HepG2 (cell line): ENCODE results near the gene CACNB4. TPM values are rescaled to one million over a fixed set of nuclear protein-coding genes. Genes with fewer than 3 reads are reported as not detected.
A peak's percentile ranks its signal among the peaks of the same experiment; 100 is the strongest.

ENCODE experiments used
- ATAC-seq: fragments of 200-7000 bp; cut with Tn5 transposase; 3 replicates; pipeline ENCODE4 v1.9.1; 2020; ENCODE audit warnings: mild to moderate bottlenecking, moderate library complexity
- BruUV-seq: library from RNA; stranded (reverse); fragments of 400-500 nt; replicated peaks from 2 replicates; lab custom pipeline; 2021; lab: Mats Ljungman, UMichigan
- CTCF ChIA-PET: fragments of 300-600 bp; formaldehyde crosslinking; extraction: SDS; loops from one replicate; lab custom pipeline; 2021; ENCODE audit warnings: low total read pairs, inconsistent platforms, low intra/inter-chr PET ratio; lab: Yijun Ruan, JAX
- POLR2A ChIA-PET: fragments of 350-600 bp; sonication (Branson Sonifier 250); formaldehyde crosslinking; loops from one replicate; lab custom pipeline; 2020; ENCODE audit warnings: antibody characterized with exemption, inconsistent platforms; lab: Yijun Ruan, JAX
- DNase-seq: peaks from one replicate; pipeline ENCODE4 v3.0.0-alpha.2; 2015; ENCODE audit warnings: low spot score
- FAIRE-seq: peaks from 3 replicates; lab custom pipeline; 2011; peaks lifted over from hg19 to GRCh38; lab: Jason Lieb, UNC
- H2AFZ ChIP-seq: one replicate; pipeline ENCODE4 v1.6.1; 2011; ENCODE audit warnings: low read length, inconsistent platforms
- H3K27ac ChIP-seq: fragments of 300-600 bp; 3 replicates; pipeline ENCODE4 v1.8.0; 2011; ENCODE audit warnings: mixed run types, mild to moderate bottlenecking, mixed read lengths, low read length, inconsistent platforms; ENCODE audit not compliant: insufficient read depth; ENCODE audit errors: extremely low read length
- H3K27me3 ChIP-seq, 2 experiments: fragments of 200-600 bp in 1 of 2; 2 replicates in 1 of 2; 3 replicates in 1 of 2; pipeline versions ENCODE4 v1.6.0 to v1.8.0; 2011; ENCODE audit warnings: low read length in 2 of 2, mild to moderate bottlenecking in 2 of 2, moderate library complexity in 2 of 2, inconsistent platforms in 1 of 2; ENCODE audit not compliant: insufficient read depth in 2 of 2, control insufficient read depth in 1 of 2
- H3K36me3 ChIP-seq, 2 experiments: fragments of 200-600 bp in 1 of 2; replicated peaks in 1 of 2; 2 replicates in 1 of 2; 3 replicates in 1 of 2; pipeline versions ENCODE4 v1.5.1 to v1.8.0; 2011; ENCODE audit warnings: low read length in 2 of 2, inconsistent platforms in 1 of 2; ENCODE audit not compliant: insufficient read depth in 2 of 2, control insufficient read depth in 1 of 2
- H3K4me1 ChIP-seq: 2 replicates; pipeline ENCODE4 v1.5.1; 2012; ENCODE audit warnings: low read length, inconsistent platforms; ENCODE audit not compliant: insufficient read depth
- H3K4me2 ChIP-seq: 2 replicates; pipeline ENCODE4 v1.6.0; 2011; ENCODE audit warnings: low read depth, low read length, inconsistent platforms
- H3K4me3 ChIP-seq, 3 experiments: fragments of 200-600 bp in 1 of 3; sonication (generic), shearing (Covaris generic) in 1 of 3; replicated peaks in 1 of 3; 2 replicates each; pipeline ENCODE4 v1.5.1; 2011 to 2016; ENCODE audit warnings: low read length in 3 of 3, inconsistent platforms in 2 of 3, low read depth in 2 of 3, mild to moderate bottlenecking in 2 of 3, control low read depth in 1 of 3, mixed read lengths in 1 of 3; ENCODE audit not compliant: insufficient read depth in 1 of 3
- H3K79me2 ChIP-seq: one replicate; pipeline ENCODE4 v1.6.1; 2011; ENCODE audit warnings: low read length, inconsistent platforms; ENCODE audit not compliant: insufficient read depth
- H3K9ac ChIP-seq: 2 replicates; pipeline ENCODE4 v1.6.0; 2011; ENCODE audit warnings: mild to moderate bottlenecking, low read depth, low read length, inconsistent platforms; ENCODE audit not compliant: insufficient read depth
- H3K9me3 ChIP-seq: 2 replicates; pipeline ENCODE4 v1.5.1; 2012; ENCODE audit warnings: mild to moderate bottlenecking, low read length
- H4K20me1 ChIP-seq: 2 replicates; pipeline ENCODE4 v1.6.0; 2011; ENCODE audit warnings: inconsistent platforms, mild to moderate bottlenecking, low read length, moderate library complexity; ENCODE audit not compliant: insufficient read depth
- ATAD3A ChIP-seq: sonication (generic); formaldehyde crosslinking; IDR thresholded peaks from 2 replicates; pipeline ENCODE4 v1.4.0; 2020; ENCODE audit warnings: missing genetic modification reagents
- ATF1 ChIP-seq: IDR thresholded peaks from 2 replicates; pipeline ENCODE4 v1.6.1; 2016; ENCODE audit warnings: mild to moderate bottlenecking, control low read depth
- DNMT1 ChIP-seq: sonication (generic); formaldehyde crosslinking; IDR thresholded peaks from 2 replicates; pipeline ENCODE4 v1.5.1; 2020; ENCODE audit warnings: mild to moderate bottlenecking, missing genetic modification reagents
- HMGA1 ChIP-seq: sonication (generic); formaldehyde crosslinking; conservative IDR thresholded peaks from 2 replicates; pipeline ENCODE4 v1.4.0; 2020; ENCODE audit warnings: missing genetic modification reagents
- HNRNPK ChIP-seq: fragments of 200-400 bp; formaldehyde crosslinking; IDR thresholded peaks from 2 replicates; pipeline ENCODE4 v1.6.1; 2018; ENCODE audit warnings: low read length, low read depth, moderate library complexity, mild to moderate bottlenecking; ENCODE audit not compliant: poor library complexity, severe bottlenecking
- KLF12 ChIP-seq: sonication (generic); formaldehyde crosslinking; IDR thresholded peaks from 2 replicates; pipeline ENCODE4 v1.4.0; 2020; ENCODE audit warnings: missing genetic modification reagents, borderline replicate concordance
- MED1 ChIP-seq: sonication (generic); formaldehyde crosslinking; IDR thresholded peaks from 2 replicates; pipeline ENCODE4 v1.4.0; 2020; ENCODE audit warnings: missing genetic modification reagents
- NCOR1 ChIP-seq: fragments of 200-600 bp; sonication (generic); IDR thresholded peaks from 2 replicates; pipeline ENCODE4 v1.7.0; 2017; ENCODE audit warnings: antibody characterized with exemption, low read length, borderline replicate concordance
- NFE2L1 ChIP-seq: sonication (generic); formaldehyde crosslinking; IDR thresholded peaks from 2 replicates; pipeline ENCODE4 v1.4.0; 2020; ENCODE audit warnings: missing genetic modification reagents, mild to moderate bottlenecking, borderline replicate concordance
- PATZ1 ChIP-seq: sonication (generic); formaldehyde crosslinking; IDR thresholded peaks from 2 replicates; pipeline ENCODE4 v1.4.0; 2020; ENCODE audit warnings: missing genetic modification reagents
- TEAD2 ChIP-seq: sonication (generic); formaldehyde crosslinking; IDR thresholded peaks from 2 replicates; pipeline ENCODE4 v1.9.0; 2021; ENCODE audit warnings: missing genetic modification reagents
- TEAD3 ChIP-seq: optimal IDR thresholded peaks from 2 replicates; pipeline ENCODE3; 2016; ENCODE audit warnings: borderline replicate concordance
- ZNF225 ChIP-seq: sonication (generic); formaldehyde crosslinking; IDR thresholded peaks from 2 replicates; pipeline ENCODE4 v1.4.0; 2020; ENCODE audit warnings: mild to moderate bottlenecking, missing genetic modification reagents
- ZNF414 ChIP-seq: sonication (generic); formaldehyde crosslinking; IDR thresholded peaks from 2 replicates; pipeline ENCODE4 v1.5.0; 2020; ENCODE audit warnings: missing genetic modification reagents
- ZNF577 ChIP-seq: sonication (generic); formaldehyde crosslinking; IDR thresholded peaks from 2 replicates; pipeline ENCODE4 v1.4.0; 2020; ENCODE audit warnings: mild to moderate bottlenecking, low read depth, missing genetic modification reagents, borderline replicate concordance
- ZNF687 ChIP-seq: sonication (generic); formaldehyde crosslinking; IDR thresholded peaks from 2 replicates; pipeline ENCODE4 v1.5.1; 2020; ENCODE audit warnings: mild to moderate bottlenecking, missing genetic modification reagents, moderate library complexity
- ZNF75D ChIP-seq: sonication (generic); formaldehyde crosslinking; IDR thresholded peaks from 2 replicates; pipeline ENCODE4 v1.8.1; 2023; ENCODE audit warnings: missing genetic modification reagents, mild to moderate bottlenecking, borderline replicate concordance
- ZSCAN20 ChIP-seq: sonication (generic); formaldehyde crosslinking; IDR thresholded peaks from 2 replicates; pipeline ENCODE4 v1.4.0; 2020; ENCODE audit warnings: missing genetic modification reagents, mild to moderate bottlenecking, borderline replicate concordance
- WGBS: methylation state at CpG from one replicate; pipeline ENCODE4 v1.1.6; 2017; ENCODE audit warnings: low lambda C conversion rate; 5-methylcytosine and 5-hydroxymethylcytosine counted together
- in situ Hi-C: cut with HindIII; loops from 2 replicates; pipeline ENCODE4 v1.10.0; 2017; ENCODE audit warnings: low pct_unique_long_range_greater_than_20kb; ENCODE audit not compliant: extremely low pct_ligation_motif_present
- intact Hi-C: fragments of 100-400 bp; cut with micrococcal nuclease; formaldehyde crosslinking; loops from one replicate; pipeline ENCODE4 v1.10.0; 2022; ENCODE audit not compliant: unreplicated experiment
- polyA plus RNA-seq, 8 experiments: library from polyadenylated mRNA; depleted of rRNA in 3 of 8; stranded (reverse) in 7 of 8; unstranded in 1 of 8; fragments of >200 nt; fragmentation: Illumina TruSeq in 4 of 8; extraction: Trizol in 4 of 8; gene quantifications; 2 replicates each; pipeline versions ENCODE4 v1.2.1 to v1.2.3, GENCODE V29; 2011 to 2016; ENCODE audit warnings: low read depth in 4 of 8, missing spikeins in 1 of 8, mixed read lengths in 1 of 8; ENCODE audit not compliant: insufficient read depth in 1 of 8
- total RNA-seq, 5 experiments: library from RNA; depleted of rRNA; stranded (reverse); fragments of >200 nt; fragmentation: Illumina TruSeq; extraction: Trizol; gene quantifications; 2 replicates each; pipeline ENCODE4 v1.2.3, GENCODE V29; 2016; ENCODE audit warnings: low read depth in 1 of 5

Gene CACNB4
- total and polyA plus RNA-seq, 2 of the 13 experiments (the other 11 are each of a cell fraction or from before 2014, with no cell fraction given): 5.1 to 14.3 TPM

- POLR2A ChIA-PET: interaction anchor here (1.1 to 1.8 kb wide), 2 partner anchors 24 to 25 kb away, joined by 4 to 7 read pairs; partner anchors contain the start of gene ARL5A
- CTCF ChIA-PET: no interaction called here
- peak; percentile 70 for ATAC-seq
- Histone ChIP-seq H2AFZ (no peak overlapping the region), H3K4me2 (peak overlapping the region; percentile 28), H3K27ac (peak overlapping the region; percentile 11), H3K9ac (no peak overlapping the region), H3K9me3 (no peaks in the 10 kb centered on the region), H3K36me3 (no peaks in the 10 kb centered on the region), H4K20me1 (no peaks in the 10 kb centered on the region; the same call in 1 of the 2 replicates), H3K4me3 (no peak overlapping the region; a peak in 1 of 6 replicates), H3K4me1 (peaks cover 53% of the 10 kb centered on the region), H3K79me2 (no peaks in the 10 kb centered on the region), H3K27me3 (no peaks in the 10 kb centered on the region)
- peak; percentile 60 for FAIRE-seq
- peak; percentile 68 for DNase-seq
- intact Hi-C loops (no loop called here), in situ Hi-C loops (no loop called here)
- whole genome bisulfite sequencing: 2% methylated on average over 3 of the region's 3 CpGs
- no TSS peak for BruUV-seq
- TF ChIP-seq DNMT1 (CRISPR knock-in tag) (no peak), PATZ1 (CRISPR knock-in tag) (peak; percentile 16; the same call in 1 of the 2 replicates), ZNF225 (CRISPR knock-in tag) (no peak), ZSCAN20 (no peak), TEAD3 (CRISPR knock-in tag) (peak; percentile 65), HMGA1 (no peak), ZNF577 (no peak), ZNF687 (no peak), TEAD2 (CRISPR knock-in tag) (no peak), ZNF414 (CRISPR knock-in tag) (no peak), ATAD3A (CRISPR knock-in tag) (no peak), HNRNPK (no peak), ATF1 (CRISPR knock-in tag) (peak; percentile 25; the same call in 1 of the 2 replicates), KLF12 (CRISPR knock-in tag) (no peak), NFE2L1 (CRISPR knock-in tag) (no peak), NCOR1 (no peak; the same call in 1 of the 2 replicates), MED1 (CRISPR knock-in tag) (peak; percentile 4; the same call in 1 of the 2 replicates), ZNF75D (CRISPR knock-in tag) (no peak)
These were observed 245.6 kb downstream of the CACNB4 start for GRCh38 chr2:151853070-151853758.
